Measurements from ENCODE around the gene ELL.

DNA sequence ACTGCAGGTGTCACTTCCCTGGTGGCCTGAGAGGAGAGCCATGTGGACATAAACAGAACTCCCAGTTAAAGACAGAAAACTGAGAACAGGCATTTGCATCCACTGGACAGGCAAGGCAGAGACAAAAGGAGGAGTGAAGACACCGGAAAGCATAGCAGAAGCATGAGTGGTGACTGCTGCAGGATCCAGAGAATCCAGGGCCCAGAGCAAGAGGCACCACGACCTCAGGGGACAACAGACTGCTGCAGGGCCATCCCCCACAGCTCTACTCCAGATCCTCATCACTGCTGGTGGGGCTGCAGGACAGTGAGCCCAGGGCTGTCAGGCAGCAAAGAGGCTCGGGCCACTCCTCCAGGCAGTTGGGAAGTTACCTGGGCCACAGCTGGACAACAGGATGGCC lies 69.5 kb downstream of the ELL start:
- TF ChIP-seq, protein P1, sequence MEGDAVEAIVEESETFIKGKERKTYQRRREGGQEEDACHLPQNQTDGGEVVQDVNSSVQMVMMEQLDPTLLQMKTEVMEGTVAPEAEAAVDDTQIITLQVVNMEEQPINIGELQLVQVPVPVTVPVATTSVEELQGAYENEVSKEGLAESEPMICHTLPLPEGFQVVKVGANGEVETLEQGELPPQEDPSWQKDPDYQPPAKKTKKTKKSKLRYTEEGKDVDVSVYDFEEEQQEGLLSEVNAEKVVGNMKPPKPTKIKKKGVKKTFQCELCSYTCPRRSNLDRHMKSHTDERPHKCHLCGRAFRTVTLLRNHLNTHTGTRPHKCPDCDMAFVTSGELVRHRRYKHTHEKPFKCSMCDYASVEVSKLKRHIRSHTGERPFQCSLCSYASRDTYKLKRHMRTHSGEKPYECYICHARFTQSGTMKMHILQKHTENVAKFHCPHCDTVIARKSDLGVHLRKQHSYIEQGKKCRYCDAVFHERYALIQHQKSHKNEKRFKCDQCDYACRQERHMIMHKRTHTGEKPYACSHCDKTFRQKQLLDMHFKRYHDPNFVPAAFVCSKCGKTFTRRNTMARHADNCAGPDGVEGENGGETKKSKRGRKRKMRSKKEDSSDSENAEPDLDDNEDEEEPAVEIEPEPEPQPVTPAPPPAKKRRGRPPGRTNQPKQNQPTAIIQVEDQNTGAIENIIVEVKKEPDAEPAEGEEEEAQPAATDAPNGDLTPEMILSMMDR (IDR thresholded peaks at IDR 0.05) = no peak
- TF ChIP-seq POLR2AphosphoS5 (IDR thresholded peaks at IDR 0.05) (no peak), POLR2A (IDR thresholded peaks at IDR 0.05) (no peak)
